ENCODE results near the gene TBC1D32.

Gene TBC1D32

DNA sequence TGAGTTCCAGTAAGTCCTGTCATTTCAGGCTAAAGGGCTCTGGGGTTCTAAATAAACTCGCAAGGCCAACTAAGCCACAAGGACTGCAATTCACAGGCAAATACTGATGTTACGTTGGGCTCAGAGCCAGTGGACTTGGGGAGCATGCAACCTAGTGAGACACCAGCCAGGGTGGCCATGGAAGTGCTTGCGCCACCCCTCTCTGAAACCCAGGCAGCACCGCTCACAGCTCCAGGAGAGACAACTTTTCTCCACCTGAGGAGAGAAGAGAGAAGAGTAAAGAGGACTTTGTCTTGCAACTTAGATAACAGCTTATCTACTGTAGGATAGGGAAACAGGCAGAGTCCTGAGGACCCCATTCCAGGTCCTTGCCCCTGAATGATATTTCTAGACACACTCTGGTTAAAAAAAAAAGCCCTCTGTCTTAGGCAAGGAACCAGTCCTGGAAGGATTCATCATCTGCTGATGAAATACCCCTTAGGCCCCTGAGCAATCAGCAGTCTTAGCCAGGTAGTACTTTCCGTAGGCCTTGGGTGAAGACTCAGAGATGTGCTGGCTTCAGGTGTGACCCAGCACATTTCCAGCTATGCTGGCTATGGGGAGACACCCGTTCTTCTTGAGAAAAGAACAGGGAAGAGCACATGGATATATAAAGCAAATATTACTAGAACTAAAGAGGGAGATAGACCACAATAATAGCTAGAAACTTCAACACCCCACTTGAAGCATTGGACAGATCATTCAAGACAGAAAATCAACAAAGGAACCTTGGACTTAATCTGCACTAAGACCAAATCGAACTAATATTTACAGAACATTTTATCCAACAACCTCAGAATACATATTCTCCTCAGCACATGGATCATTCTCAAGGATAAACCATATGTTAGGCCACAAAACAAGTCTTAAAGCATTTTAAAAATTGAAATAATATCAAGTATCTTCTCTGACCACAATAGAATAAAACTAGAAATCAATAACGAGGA lies 31.5 kb upstream of the TBC1D32 start:
- Histone ChIP-seq H3K9me3 (ENCODE audit: control insufficient read depth, insufficient read depth, low read depth, low read length) (no peaks in the 10 kb centered on the region), H3K4me3 (ENCODE audit: low read depth, low read length) (no peak overlapping the region), H3K36me3 (ENCODE audit: control insufficient read depth in 2 of 2, insufficient read depth in 1 of 2, low read length in 2 of 2) (no peaks in the 10 kb centered on the region), H3K4me1 (ENCODE audit: control insufficient read depth, insufficient read depth, low read length) (peaks cover 4% of the 10 kb centered on the region; the same call in 1 of the 2 replicates), H3K27ac (ENCODE audit: extremely low read depth, low read depth, low read length) (no peak overlapping the region)
- CTCF ChIA-PET: interaction anchor here (0.9 kb wide), 1 partner anchor 35 kb away, joined by 4 read pairs; no protein-coding TSS in a partner anchor
- POLR2A ChIA-PET: no interaction called here
- TF ChIP-seq ZSCAN16 (tag by site-specific recombination; IDR thresholded peaks at IDR 0.05): no peak
- TF ChIP-seq ZNF391 (tag by site-specific recombination; IDR thresholded peaks at IDR 0.05; ENCODE audit: borderline replicate concordance, low read depth): no peak
- no peak for TF ChIP-seq ZNF664 (tag by site-specific recombination; IDR thresholded peaks at IDR 0.05)
- no peak for TF ChIP-seq ZNF600 (tag by site-specific recombination; IDR thresholded peaks at IDR 0.05)
- TF ChIP-seq ZNF660 (tag by site-specific recombination; IDR thresholded peaks at IDR 0.05): no peak
- TF ChIP-seq BCL11B (tag by site-specific recombination; IDR thresholded peaks at IDR 0.05; ENCODE audit: low read depth): no peak
- no peak for TF ChIP-seq ZNF169 (tag by site-specific recombination; IDR thresholded peaks at IDR 0.05)
- no peak for TF ChIP-seq ZNF2 (tag by site-specific recombination; IDR thresholded peaks at IDR 0.05)
- TF ChIP-seq, protein P1, sequence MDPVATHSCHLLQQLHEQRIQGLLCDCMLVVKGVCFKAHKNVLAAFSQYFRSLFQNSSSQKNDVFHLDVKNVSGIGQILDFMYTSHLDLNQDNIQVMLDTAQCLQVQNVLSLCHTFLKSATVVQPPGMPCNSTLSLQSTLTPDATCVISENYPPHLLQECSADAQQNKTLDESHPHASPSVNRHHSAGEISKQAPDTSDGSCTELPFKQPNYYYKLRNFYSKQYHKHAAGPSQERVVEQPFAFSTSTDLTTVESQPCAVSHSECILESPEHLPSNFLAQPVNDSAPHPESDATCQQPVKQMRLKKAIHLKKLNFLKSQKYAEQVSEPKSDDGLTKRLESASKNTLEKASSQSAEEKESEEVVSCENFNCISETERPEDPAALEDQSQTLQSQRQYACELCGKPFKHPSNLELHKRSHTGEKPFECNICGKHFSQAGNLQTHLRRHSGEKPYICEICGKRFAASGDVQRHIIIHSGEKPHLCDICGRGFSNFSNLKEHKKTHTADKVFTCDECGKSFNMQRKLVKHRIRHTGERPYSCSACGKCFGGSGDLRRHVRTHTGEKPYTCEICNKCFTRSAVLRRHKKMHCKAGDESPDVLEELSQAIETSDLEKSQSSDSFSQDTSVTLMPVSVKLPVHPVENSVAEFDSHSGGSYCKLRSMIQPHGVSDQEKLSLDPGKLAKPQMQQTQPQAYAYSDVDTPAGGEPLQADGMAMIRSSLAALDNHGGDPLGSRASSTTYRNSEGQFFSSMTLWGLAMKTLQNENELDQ (tag by site-specific recombination; IDR thresholded peaks at IDR 0.05; ENCODE audit: low read depth): no peak
- TF ChIP-seq ZNF202 (tag by site-specific recombination; IDR thresholded peaks at IDR 0.05; ENCODE audit: borderline replicate concordance): no peak
- no peak for TF ChIP-seq ZNF792 (tag by site-specific recombination; IDR thresholded peaks at IDR 0.05)
- TF ChIP-seq, protein P2, sequence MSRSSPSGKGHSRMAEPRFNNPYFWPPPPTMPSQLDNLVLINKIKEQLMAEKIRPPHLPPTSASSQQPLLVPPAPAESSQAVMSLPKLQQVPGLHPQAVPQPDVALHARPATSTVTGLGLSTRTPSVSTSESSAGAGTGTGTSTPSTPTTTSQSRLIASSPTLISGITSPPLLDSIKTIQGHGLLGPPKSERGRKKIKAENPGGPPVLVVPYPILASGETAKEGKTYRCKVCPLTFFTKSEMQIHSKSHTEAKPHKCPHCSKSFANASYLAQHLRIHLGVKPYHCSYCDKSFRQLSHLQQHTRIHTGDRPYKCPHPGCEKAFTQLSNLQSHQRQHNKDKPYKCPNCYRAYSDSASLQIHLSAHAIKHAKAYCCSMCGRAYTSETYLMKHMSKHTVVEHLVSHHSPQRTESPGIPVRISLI (tag by site-specific recombination; IDR thresholded peaks at IDR 0.05): no peak
- TF ChIP-seq, protein P3, sequence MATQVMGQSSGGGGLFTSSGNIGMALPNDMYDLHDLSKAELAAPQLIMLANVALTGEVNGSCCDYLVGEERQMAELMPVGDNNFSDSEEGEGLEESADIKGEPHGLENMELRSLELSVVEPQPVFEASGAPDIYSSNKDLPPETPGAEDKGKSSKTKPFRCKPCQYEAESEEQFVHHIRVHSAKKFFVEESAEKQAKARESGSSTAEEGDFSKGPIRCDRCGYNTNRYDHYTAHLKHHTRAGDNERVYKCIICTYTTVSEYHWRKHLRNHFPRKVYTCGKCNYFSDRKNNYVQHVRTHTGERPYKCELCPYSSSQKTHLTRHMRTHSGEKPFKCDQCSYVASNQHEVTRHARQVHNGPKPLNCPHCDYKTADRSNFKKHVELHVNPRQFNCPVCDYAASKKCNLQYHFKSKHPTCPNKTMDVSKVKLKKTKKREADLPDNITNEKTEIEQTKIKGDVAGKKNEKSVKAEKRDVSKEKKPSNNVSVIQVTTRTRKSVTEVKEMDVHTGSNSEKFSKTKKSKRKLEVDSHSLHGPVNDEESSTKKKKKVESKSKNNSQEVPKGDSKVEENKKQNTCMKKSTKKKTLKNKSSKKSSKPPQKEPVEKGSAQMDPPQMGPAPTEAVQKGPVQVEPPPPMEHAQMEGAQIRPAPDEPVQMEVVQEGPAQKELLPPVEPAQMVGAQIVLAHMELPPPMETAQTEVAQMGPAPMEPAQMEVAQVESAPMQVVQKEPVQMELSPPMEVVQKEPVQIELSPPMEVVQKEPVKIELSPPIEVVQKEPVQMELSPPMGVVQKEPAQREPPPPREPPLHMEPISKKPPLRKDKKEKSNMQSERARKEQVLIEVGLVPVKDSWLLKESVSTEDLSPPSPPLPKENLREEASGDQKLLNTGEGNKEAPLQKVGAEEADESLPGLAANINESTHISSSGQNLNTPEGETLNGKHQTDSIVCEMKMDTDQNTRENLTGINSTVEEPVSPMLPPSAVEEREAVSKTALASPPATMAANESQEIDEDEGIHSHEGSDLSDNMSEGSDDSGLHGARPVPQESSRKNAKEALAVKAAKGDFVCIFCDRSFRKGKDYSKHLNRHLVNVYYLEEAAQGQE (tag by site-specific recombination; IDR thresholded peaks at IDR 0.05): no peak
- TF ChIP-seq, protein P4, sequence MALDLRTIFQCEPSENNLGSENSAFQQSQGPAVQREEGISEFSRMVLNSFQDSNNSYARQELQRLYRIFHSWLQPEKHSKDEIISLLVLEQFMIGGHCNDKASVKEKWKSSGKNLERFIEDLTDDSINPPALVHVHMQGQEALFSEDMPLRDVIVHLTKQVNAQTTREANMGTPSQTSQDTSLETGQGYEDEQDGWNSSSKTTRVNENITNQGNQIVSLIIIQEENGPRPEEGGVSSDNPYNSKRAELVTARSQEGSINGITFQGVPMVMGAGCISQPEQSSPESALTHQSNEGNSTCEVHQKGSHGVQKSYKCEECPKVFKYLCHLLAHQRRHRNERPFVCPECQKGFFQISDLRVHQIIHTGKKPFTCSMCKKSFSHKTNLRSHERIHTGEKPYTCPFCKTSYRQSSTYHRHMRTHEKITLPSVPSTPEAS (tag by site-specific recombination; IDR thresholded peaks at IDR 0.05): no peak
- TF ChIP-seq ZNF521 (tag by site-specific recombination; IDR thresholded peaks at IDR 0.05): no peak
- no peak for TF ChIP-seq KLF10 (tag by site-specific recombination; IDR thresholded peaks at IDR 0.05)
- TF ChIP-seq, protein P5, sequence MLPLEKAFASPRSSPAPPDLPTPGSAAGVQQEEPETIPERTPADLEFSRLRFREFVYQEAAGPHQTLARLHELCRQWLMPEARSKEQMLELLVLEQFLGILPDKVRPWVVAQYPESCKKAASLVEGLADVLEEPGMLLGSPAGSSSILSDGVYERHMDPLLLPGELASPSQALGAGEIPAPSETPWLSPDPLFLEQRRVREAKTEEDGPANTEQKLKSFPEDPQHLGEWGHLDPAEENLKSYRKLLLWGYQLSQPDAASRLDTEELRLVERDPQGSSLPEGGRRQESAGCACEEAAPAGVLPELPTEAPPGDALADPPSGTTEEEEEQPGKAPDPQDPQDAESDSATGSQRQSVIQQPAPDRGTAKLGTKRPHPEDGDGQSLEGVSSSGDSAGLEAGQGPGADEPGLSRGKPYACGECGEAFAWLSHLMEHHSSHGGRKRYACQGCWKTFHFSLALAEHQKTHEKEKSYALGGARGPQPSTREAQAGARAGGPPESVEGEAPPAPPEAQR (tag by site-specific recombination; IDR thresholded peaks at IDR 0.05): no peak
- no peak for TF ChIP-seq ZFP37 (tag by site-specific recombination; IDR thresholded peaks at IDR 0.05)
